ENCODE results near the gene PLCB4.

- TF ChIP-seq CTCF (IDR thresholded peaks at IDR 0.05) = no peak
- no peak for TF ChIP-seq POLR2A (IDR thresholded peaks at IDR 0.05)
Observed at GRCh38 chr20:9053108-9053507, 15.8 kb upstream of the PLCB4 start.

Data from adrenal gland (tissue), 5 donors.